Effector memory CD4-positive, alpha-beta T cell (primary cell): Measurements from ENCODE around the gene KRTAP5-1.

Experiments used
- DNase-seq, 3 donors: peaks; one replicate each; pipeline ENCODE4 v3.0.0-alpha.2; 2020
- H3K27ac ChIP-seq: 2 replicates; pipeline ENCODE4 v1.7.0; 2013; ENCODE audit warnings: mild to moderate bottlenecking, low read length, moderate library complexity; ENCODE audit not compliant: insufficient read depth, poor library complexity, severe bottlenecking
- H3K27me3 ChIP-seq: replicated peaks from 2 replicates; pipeline ENCODE4 v1.7.0; 2013; ENCODE audit warnings: mild to moderate bottlenecking, low read length; ENCODE audit not compliant: insufficient read depth, control insufficient read depth, poor library complexity, severe bottlenecking
- H3K36me3 ChIP-seq: 2 replicates; pipeline ENCODE4 v1.7.0; 2013; ENCODE audit warnings: mild to moderate bottlenecking, low read length, moderate library complexity; ENCODE audit not compliant: control insufficient read depth, insufficient read depth
- H3K4me1 ChIP-seq: 2 replicates; pipeline ENCODE4 v1.7.0; 2013; ENCODE audit warnings: low read length, mild to moderate bottlenecking; ENCODE audit not compliant: control insufficient read depth, insufficient read depth, poor library complexity, severe bottlenecking
- H3K4me3 ChIP-seq: 2 replicates; pipeline ENCODE4 v1.7.0; 2013; ENCODE audit warnings: low read length, low read depth, mild to moderate bottlenecking; ENCODE audit not compliant: insufficient read depth, poor library complexity, severe bottlenecking
- H3K9me3 ChIP-seq: 2 replicates; pipeline ENCODE4 v1.7.0; 2013; ENCODE audit warnings: mild to moderate bottlenecking, low read length, moderate library complexity; ENCODE audit not compliant: control insufficient read depth

The KRTAP5-1 gene

GRCh38 chr11:1567052-1567720, 17.9 kb downstream of the KRTAP5-1 start:
- Histone ChIP-seq H3K4me3 (no peak overlapping the region), H3K27me3 (no peaks in the 10 kb centered on the region), H3K4me1 (peaks cover 10% of the 10 kb centered on the region), H3K36me3 (no peaks in the 10 kb centered on the region), H3K27ac (no peak overlapping the region), H3K9me3 (no peaks in the 10 kb centered on the region)
- DNase-seq = no peak

- no peak overlapping the region for H3K27ac ChIP-seq
- H3K27me3 ChIP-seq = no peaks in the 10 kb centered on the region
- H3K9me3 ChIP-seq = no peaks in the 10 kb centered on the region
- no peak overlapping the region for H3K4me3 ChIP-seq
- DNase-seq = no peak
- peaks cover 10% of the 10 kb centered on the region for H3K4me1 ChIP-seq
- H3K36me3 ChIP-seq = no peaks in the 10 kb centered on the region
Measured at GRCh38 chr11:1566381-1567051, 18.6 kb downstream of the KRTAP5-1 start.

GRCh38 chr11:1565904-1566247, 19.2 kb downstream of the KRTAP5-1 start:
- Histone ChIP-seq H3K9me3 (no peaks in the 10 kb centered on the region), H3K4me1 (peaks cover 4% of the 10 kb centered on the region), H3K27ac (no peak overlapping the region), H3K4me3 (no peak overlapping the region), H3K27me3 (no peaks in the 10 kb centered on the region), H3K36me3 (no peaks in the 10 kb centered on the region)
- DNase-seq = no peak

- Histone ChIP-seq H3K27ac (no peak overlapping the region), H3K36me3 (no peaks in the 10 kb centered on the region), H3K27me3 (no peaks in the 10 kb centered on the region), H3K4me1 (no peaks in the 10 kb centered on the region), H3K9me3 (no peaks in the 10 kb centered on the region), H3K4me3 (no peak overlapping the region)
- DNase-seq = no peak
Measured at GRCh38 chr11:1565173-1565903, 19.7 kb downstream of the KRTAP5-1 start.

GRCh38 chr11:1564535-1565172, 20.4 kb downstream of the KRTAP5-1 start:
- H3K4me3 ChIP-seq = no peak overlapping the region
- H3K27me3 ChIP-seq = no peaks in the 10 kb centered on the region
- no peak for DNase-seq
- no peak overlapping the region for H3K27ac ChIP-seq
- no peaks in the 10 kb centered on the region for H3K9me3 ChIP-seq
- no peaks in the 10 kb centered on the region for H3K36me3 ChIP-seq
- no peaks in the 10 kb centered on the region for H3K4me1 ChIP-seq

GRCh38 chr11:1563697-1564534, 21.2 kb downstream of the KRTAP5-1 start:
- no peak overlapping the region for H3K4me3 ChIP-seq
- no peak for DNase-seq
- H3K27me3 ChIP-seq = no peaks in the 10 kb centered on the region

GRCh38 chr11:1563149-1563638, 21.9 kb downstream of the KRTAP5-1 start:
- H3K4me1 ChIP-seq = no peaks in the 10 kb centered on the region
- H3K27me3 ChIP-seq = no peaks in the 10 kb centered on the region
- no peak overlapping the region for H3K4me3 ChIP-seq
- no peak overlapping the region for H3K27ac ChIP-seq
- H3K36me3 ChIP-seq = no peaks in the 10 kb centered on the region
- DNase-seq = no peak
- no peaks in the 10 kb centered on the region for H3K9me3 ChIP-seq

More at GRCh38 chr11:1563697-1564534, 21.2 kb downstream of the KRTAP5-1 start:
- Histone ChIP-seq H3K9me3 (no peaks in the 10 kb centered on the region), H3K27ac (no peak overlapping the region), H3K4me1 (no peaks in the 10 kb centered on the region), H3K36me3 (no peaks in the 10 kb centered on the region)

GRCh38 chr11:1562469-1563148, 22.5 kb downstream of the KRTAP5-1 start:
- Histone ChIP-seq H3K36me3 (peaks cover 1% of the 10 kb centered on the region), H3K27ac (no peak overlapping the region)
- no peak for DNase-seq

GRCh38 chr11:1561955-1562354, 23.1 kb downstream of the KRTAP5-1 start:
- DNase-seq = no peak
- no peaks in the 10 kb centered on the region for H3K27me3 ChIP-seq
- H3K4me3 ChIP-seq = no peak overlapping the region
- H3K4me1 ChIP-seq = no peaks in the 10 kb centered on the region
- H3K27ac ChIP-seq = no peak overlapping the region
- H3K36me3 ChIP-seq = peaks cover 3% of the 10 kb centered on the region
- no peaks in the 10 kb centered on the region for H3K9me3 ChIP-seq

More at GRCh38 chr11:1562469-1563148, 22.5 kb downstream of the KRTAP5-1 start:
- Histone ChIP-seq H3K9me3 (no peaks in the 10 kb centered on the region), H3K4me3 (no peak overlapping the region), H3K4me1 (no peaks in the 10 kb centered on the region), H3K27me3 (no peaks in the 10 kb centered on the region)
